ENCODE results near the gene FAM216B. TPM values are rescaled to one million over a fixed set of nuclear protein-coding genes. Genes with fewer than 3 reads are reported as not detected.

The FAM216B gene
- total RNA-seq, 1 experiment from 2014 or later = not detected

- no peak for TF ChIP-seq CTCF (IDR thresholded peaks at IDR 0.05; ENCODE audit: unreplicated experiment)
- Mint-ChIP-seq H3K9me3 (ENCODE audit: low read depth, unreplicated experiment) (no peaks in the 10 kb centered on the region), H3K27ac (ENCODE audit: unreplicated experiment) (no peak overlapping the region), H3K4me3 (ENCODE audit: low read depth, unreplicated experiment) (no peak overlapping the region), H3K27me3 (ENCODE audit: unreplicated experiment) (peaks cover 18% of the 10 kb centered on the region), H3K36me3 (ENCODE audit: insufficient read depth, unreplicated experiment) (no peaks in the 10 kb centered on the region), H3K4me1 (ENCODE audit: low read depth, unreplicated experiment) (peaks cover 11% of the 10 kb centered on the region)
- CTCF ChIA-PET = interaction anchor here (0.6 to 0.8 kb wide), 3 partner anchors 14 to 1102 kb away, joined by 3 to 4 read pairs (median 4); no protein-coding TSS in a partner anchor
- peak; percentile 11 for DNase-seq
- intact Hi-C loops (cut with micrococcal nuclease; ENCODE audit: unreplicated experiment) = no loop called here
- BruUV-seq (replicated peaks) = no TSS peak
These were observed 33.9 kb upstream of the FAM216B start for GRCh38 chr13:42747399-42747873.

GRCh38 chr13:42750794-42751193 is 30.6 kb upstream of the FAM216B start:
- intact Hi-C loops (cut with micrococcal nuclease; ENCODE audit: unreplicated experiment) = no loop called here
- no peaks in the 10 kb centered on the region for H3K36me3 Mint-ChIP-seq (ENCODE audit: insufficient read depth, unreplicated experiment)
- no peak for TF ChIP-seq CTCF (IDR thresholded peaks at IDR 0.05; ENCODE audit: unreplicated experiment)
- peaks cover 18% of the 10 kb centered on the region for H3K27me3 Mint-ChIP-seq (ENCODE audit: unreplicated experiment)
- no peak for DNase-seq
- no peak overlapping the region for H3K27ac Mint-ChIP-seq (ENCODE audit: unreplicated experiment)
- H3K4me1 Mint-ChIP-seq (ENCODE audit: low read depth, unreplicated experiment) = peaks cover 11% of the 10 kb centered on the region
- no TSS peak for BruUV-seq (replicated peaks)
- no peaks in the 10 kb centered on the region for H3K9me3 Mint-ChIP-seq (ENCODE audit: low read depth, unreplicated experiment)
- CTCF ChIA-PET = no interaction called here
- H3K4me3 Mint-ChIP-seq (ENCODE audit: low read depth, unreplicated experiment) = no peak overlapping the region

- intact Hi-C loops (cut with micrococcal nuclease; ENCODE audit: unreplicated experiment) = no loop called here
- Mint-ChIP-seq H3K4me1 (ENCODE audit: low read depth, unreplicated experiment) (peaks cover 11% of the 10 kb centered on the region), H3K4me3 (ENCODE audit: low read depth, unreplicated experiment) (no peak overlapping the region), H3K36me3 (ENCODE audit: insufficient read depth, unreplicated experiment) (no peaks in the 10 kb centered on the region), H3K9me3 (ENCODE audit: low read depth, unreplicated experiment) (no peaks in the 10 kb centered on the region), H3K27me3 (ENCODE audit: unreplicated experiment) (peaks cover 18% of the 10 kb centered on the region), H3K27ac (ENCODE audit: unreplicated experiment) (no peak overlapping the region)
- CTCF ChIA-PET = no interaction called here
- TF ChIP-seq CTCF (IDR thresholded peaks at IDR 0.05; ENCODE audit: unreplicated experiment) = no peak
- BruUV-seq (replicated peaks) = no TSS peak
- no peak for DNase-seq
These were observed 29.7 kb upstream of the FAM216B start for GRCh38 chr13:42751693-42752092.

- no peak for DNase-seq
- Mint-ChIP-seq H3K27ac (ENCODE audit: unreplicated experiment) (no peak overlapping the region), H3K27me3 (ENCODE audit: unreplicated experiment) (peaks cover 18% of the 10 kb centered on the region), H3K36me3 (ENCODE audit: insufficient read depth, unreplicated experiment) (no peaks in the 10 kb centered on the region), H3K4me3 (ENCODE audit: low read depth, unreplicated experiment) (no peak overlapping the region), H3K9me3 (ENCODE audit: low read depth, unreplicated experiment) (no peaks in the 10 kb centered on the region), H3K4me1 (ENCODE audit: low read depth, unreplicated experiment) (peaks cover 1% of the 10 kb centered on the region)
- CTCF ChIA-PET = no interaction called here
- no TSS peak for BruUV-seq (replicated peaks)
- intact Hi-C loops (cut with micrococcal nuclease; ENCODE audit: unreplicated experiment) = no loop called here
- TF ChIP-seq CTCF (IDR thresholded peaks at IDR 0.05; ENCODE audit: unreplicated experiment) = no peak
These were observed 28.7 kb upstream of the FAM216B start for GRCh38 chr13:42752731-42753130.

Data from Calu3 (cell line).